Endothelial cell of umbilical vein (primary cell): Measurements from ENCODE around the gene IRF9. TPM values are rescaled to one million over a fixed set of nuclear protein-coding genes. Genes with fewer than 3 reads are reported as not detected.

Experiments used
- BruUV-seq: library from RNA; stranded (reverse); fragments of 400-500 nt; replicated peaks from 2 replicates; lab custom pipeline; 2021; lab: Mats Ljungman, UMichigan
- CTCF ChIA-PET: fragments of 300-600, 350-600 bp; sonication (Branson Sonifier 250); formaldehyde crosslinking; loops from one replicate; lab custom pipeline; 2021; ENCODE audit warnings: antibody characterized with exemption, inconsistent platforms; lab: Charles Lee
- POLR2A ChIA-PET: fragments of 300-600, 350-600 bp; sonication (Branson Sonifier 250); formaldehyde crosslinking; loops from one replicate; lab custom pipeline; 2021; ENCODE audit warnings: antibody characterized with exemption, inconsistent platforms; lab: Charles Lee
- DNase-seq: peaks from one replicate; pipeline ENCODE4 v3.0.0-alpha.2; 2011; ENCODE audit warnings: low read depth, low spot score
- FAIRE-seq: peaks from 2 replicates; lab custom pipeline; 2011; peaks lifted over from hg19 to GRCh38; lab: Jason Lieb, UNC
- H2AFZ ChIP-seq: 2 replicates; pipeline ENCODE4 v1.6.0; 2012; ENCODE audit warnings: low read depth, low read length, control low read depth, inconsistent platforms
- H3K27ac ChIP-seq: 2 replicates; pipeline ENCODE4 v1.5.1; 2011; ENCODE audit warnings: low read depth, mild to moderate bottlenecking, control low read depth, low read length, moderate library complexity; ENCODE audit not compliant: insufficient read depth
- H3K27me3 ChIP-seq, 2 experiments: 2 replicates each; pipeline versions ENCODE4 v1.6.0 to v1.6.1; 2011; ENCODE audit warnings: low read length in 2 of 2, mixed read lengths in 1 of 2; ENCODE audit not compliant: control insufficient read depth in 2 of 2, insufficient read depth in 2 of 2
- H3K36me3 ChIP-seq, 2 experiments: 2 replicates in 1 of 2; 3 replicates in 1 of 2; pipeline ENCODE4 v1.5.1; 2011; ENCODE audit warnings: low read length in 2 of 2, mild to moderate bottlenecking in 1 of 2, moderate library complexity in 1 of 2; ENCODE audit not compliant: control insufficient read depth in 2 of 2, insufficient read depth in 2 of 2; ENCODE audit errors: extremely low read depth in 1 of 2
- H3K4me1 ChIP-seq: 3 replicates; pipeline ENCODE4 v1.5.1; 2011; ENCODE audit warnings: mild to moderate bottlenecking, low read length; ENCODE audit not compliant: control insufficient read depth, insufficient read depth; ENCODE audit errors: extremely low read depth
- H3K4me2 ChIP-seq: 2 replicates; pipeline ENCODE4 v1.6.1; 2011; ENCODE audit warnings: low read length, control low read depth, mixed read lengths; ENCODE audit not compliant: insufficient read depth
- H3K4me3 ChIP-seq, 3 experiments: fragments of 200-600 bp in 1 of 3; sonication (generic), shearing (Covaris generic) in 1 of 3; replicated peaks in 1 of 3; 2 replicates each; pipeline ENCODE4 v1.5.1; 2011 to 2016; ENCODE audit warnings: control low read depth in 3 of 3, low read length in 3 of 3, mild to moderate bottlenecking in 2 of 3, inconsistent platforms in 1 of 3, low read depth in 1 of 3, moderate library complexity in 1 of 3; ENCODE audit not compliant: insufficient read depth in 1 of 3
- H3K79me2 ChIP-seq: 2 replicates; pipeline ENCODE4 v1.6.0; 2012; ENCODE audit warnings: low read length, inconsistent platforms; ENCODE audit not compliant: control insufficient read depth, insufficient read depth
- H3K9ac ChIP-seq: replicated peaks from 2 replicates; pipeline ENCODE3; 2011; ENCODE audit warnings: low read length, control low read depth; ENCODE audit not compliant: insufficient read depth; ENCODE audit errors: extremely low read depth
- H3K9me1 ChIP-seq: replicated peaks from 3 replicates; pipeline ENCODE4 v1.6.0; 2011; ENCODE audit warnings: mild to moderate bottlenecking, low read length; ENCODE audit not compliant: control insufficient read depth, insufficient read depth; ENCODE audit errors: extremely low read depth
- H3K9me3 ChIP-seq: replicated peaks from 2 replicates; pipeline ENCODE4 v1.5.1; 2012; ENCODE audit warnings: low read length, inconsistent platforms; ENCODE audit not compliant: control insufficient read depth, insufficient read depth
- H4K20me1 ChIP-seq: replicated peaks from 2 replicates; pipeline ENCODE3; 2011; ENCODE audit warnings: mild to moderate bottlenecking, low read length; ENCODE audit not compliant: control insufficient read depth, insufficient read depth; ENCODE audit errors: extremely low read depth
- EZH2 ChIP-seq: IDR thresholded peaks from 2 replicates; pipeline ENCODE4 v1.6.1; 2012; ENCODE audit warnings: borderline replicate concordance, low read depth, mild to moderate bottlenecking, moderate library complexity, low read length, inconsistent platforms; ENCODE audit not compliant: severe bottlenecking
- MYC ChIP-seq: IDR thresholded peaks from one replicate; pipeline ENCODE4 v1.6.1; 2011; ENCODE audit warnings: mild to moderate bottlenecking, low read depth, low read length
- POLR2A ChIP-seq: IDR thresholded peaks from 2 replicates; pipeline ENCODE4 v1.6.1; 2012; ENCODE audit warnings: low read depth, mild to moderate bottlenecking, control low read depth, low read length
- POLR2AphosphoS5 ChIP-seq: IDR thresholded peaks from 2 replicates; pipeline ENCODE4 v1.6.1; 2012; ENCODE audit warnings: low read depth, mild to moderate bottlenecking, control low read depth, low read length, moderate library complexity; ENCODE audit not compliant: insufficient read depth
- dilution Hi-C: fragments of 300-500 bp; cut with MboI; formaldehyde crosslinking; loops from one replicate; pipeline ENCODE4 v1.15.0; 2019; ENCODE audit warnings: low sequenced_read_pairs; ENCODE audit not compliant: extremely low pct_ligation_motif_present
- intact Hi-C: fragments of 100-400 bp; cut with micrococcal nuclease; formaldehyde crosslinking; loops from one replicate; pipeline ENCODE4 v1.10.0; 2022
- polyA plus RNA-seq, 4 experiments: library from polyadenylated mRNA; depleted of rRNA in 3 of 4; stranded (reverse) in 3 of 4; unstranded in 1 of 4; fragments of >200 nt; gene quantifications; 2 replicates each; pipeline versions ENCODE4 v1.2.1 to v1.2.3, GENCODE V29; 2011 to 2012; ENCODE audit warnings: missing spikeins in 1 of 4
- total RNA-seq: library from RNA; stranded (reverse); gene quantifications from 2 replicates; pipeline ENCODE4 v1.2.3, GENCODE V29; 2021
- TF ChIP-seq, protein P1 (sequence below): IDR thresholded peaks from 2 replicates; pipeline ENCODE4 v1.6.1; 2011; ENCODE audit not compliant: insufficient read depth, insufficient read length
- TF ChIP-seq, protein P2 (sequence below), 2 donors: IDR thresholded peaks; 1 replicate in 1 of 2; 2 replicates in 1 of 2; pipeline ENCODE4 v1.5.1; 2011; ENCODE audit warnings: low read length in 2 of 2, mild to moderate bottlenecking in 2 of 2, moderate library complexity in 2 of 2, control low read depth in 1 of 2, inconsistent platforms in 1 of 2, low read depth in 1 of 2; ENCODE audit not compliant: insufficient read depth in 1 of 2; ENCODE audit errors: extremely low read depth in 1 of 2

IRF9 gene
- total and polyA plus RNA-seq, 2 donors (not counting 3 experiments of a cell fraction or from before 2014, with no cell fraction given): 44.6 to 46.1 TPM

DNA sequence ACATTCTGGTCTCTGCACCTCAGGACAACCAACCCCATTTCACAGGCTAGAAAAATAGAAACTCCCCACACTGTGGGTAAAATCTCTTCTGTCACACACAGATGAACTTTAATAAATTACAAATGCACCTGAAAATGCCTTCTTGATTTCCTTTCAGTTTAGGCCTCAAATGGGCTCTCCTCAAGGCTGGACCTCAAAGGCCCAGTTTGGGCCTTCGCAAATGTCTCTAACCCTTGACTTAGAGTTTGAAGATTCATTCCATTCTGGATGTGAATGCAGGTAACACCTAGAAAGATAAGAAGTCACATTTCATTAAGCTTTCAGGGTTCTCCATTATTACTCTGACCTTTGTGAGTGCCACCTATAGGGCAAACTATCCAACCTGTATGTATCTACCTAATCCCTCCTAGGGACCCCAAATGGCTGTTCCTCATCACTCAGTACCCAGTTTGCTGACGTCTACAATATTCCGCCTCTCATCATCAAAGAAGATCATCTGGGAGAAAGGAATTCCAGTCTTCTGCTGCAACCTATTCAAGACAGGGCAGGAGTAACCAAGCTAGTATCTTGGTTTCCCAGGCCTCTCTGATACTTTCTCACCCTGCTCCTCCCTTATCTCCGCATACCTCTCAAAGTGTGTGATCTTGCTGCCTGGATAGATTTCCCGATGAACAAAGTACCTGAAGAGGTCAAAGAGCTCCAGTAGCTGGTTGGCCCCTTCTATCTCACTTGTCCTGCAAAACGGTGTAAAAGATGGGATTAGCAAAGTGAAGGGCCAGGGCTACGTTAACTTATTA, 53.0 kb downstream of the IRF9 start:
- no peaks in the 10 kb centered on the region for H3K9me3 ChIP-seq
- H3K4me1 ChIP-seq: peaks cover 11% of the 10 kb centered on the region
- FAIRE-seq (no peak), DNase-seq (no peak)
- no peaks in the 10 kb centered on the region for H3K27me3 ChIP-seq
- TF ChIP-seq, protein P1, sequence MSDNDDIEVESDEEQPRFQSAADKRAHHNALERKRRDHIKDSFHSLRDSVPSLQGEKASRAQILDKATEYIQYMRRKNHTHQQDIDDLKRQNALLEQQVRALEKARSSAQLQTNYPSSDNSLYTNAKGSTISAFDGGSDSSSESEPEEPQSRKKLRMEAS: no peak
- H3K27ac ChIP-seq: peak overlapping the region; percentile 91
- H3K9ac ChIP-seq: peak overlapping the region; percentile 53
- BruUV-seq: TSS peak; percentile 79
- intact Hi-C loops (loop anchor here (1.0 kb wide), 5 partner anchors 10 to 67 kb away; partner anchors contain the start of genes GMPR2, IRF9, NEDD8 and RNF31), dilution Hi-C loops (no loop called here)
- no peaks in the 10 kb centered on the region for H3K9me1 ChIP-seq
- peak overlapping the region; percentile 47 for H3K4me2 ChIP-seq
- ChIA-PET POLR2A (interaction anchor here (0.5 to 3.4 kb wide), 9 partner anchors 9 to 200 kb away, joined by 3 to 21 read pairs (median 5); partner anchors contain the start of genes GMPR2, IPO4, PSME2 and RNF31), CTCF (interaction anchor here (0.7 to 4.9 kb wide), 11 partner anchors 11 to 218 kb away, joined by 3 to 71 read pairs (median 7); partner anchors contain the start of genes CIDEB, DHRS1, IPO4 and IRF9)
- H2AFZ ChIP-seq: peak overlapping the region; percentile 56
- H4K20me1 ChIP-seq: no peaks in the 10 kb centered on the region
- peaks cover 3% of the 10 kb centered on the region for H3K79me2 ChIP-seq
- peak overlapping the region in 1 of 3 experiments; percentile 34 for H3K4me3 ChIP-seq
- peaks cover 4 to 14% of the 10 kb centered on the region in 2 experiments for H3K36me3 ChIP-seq

DNA sequence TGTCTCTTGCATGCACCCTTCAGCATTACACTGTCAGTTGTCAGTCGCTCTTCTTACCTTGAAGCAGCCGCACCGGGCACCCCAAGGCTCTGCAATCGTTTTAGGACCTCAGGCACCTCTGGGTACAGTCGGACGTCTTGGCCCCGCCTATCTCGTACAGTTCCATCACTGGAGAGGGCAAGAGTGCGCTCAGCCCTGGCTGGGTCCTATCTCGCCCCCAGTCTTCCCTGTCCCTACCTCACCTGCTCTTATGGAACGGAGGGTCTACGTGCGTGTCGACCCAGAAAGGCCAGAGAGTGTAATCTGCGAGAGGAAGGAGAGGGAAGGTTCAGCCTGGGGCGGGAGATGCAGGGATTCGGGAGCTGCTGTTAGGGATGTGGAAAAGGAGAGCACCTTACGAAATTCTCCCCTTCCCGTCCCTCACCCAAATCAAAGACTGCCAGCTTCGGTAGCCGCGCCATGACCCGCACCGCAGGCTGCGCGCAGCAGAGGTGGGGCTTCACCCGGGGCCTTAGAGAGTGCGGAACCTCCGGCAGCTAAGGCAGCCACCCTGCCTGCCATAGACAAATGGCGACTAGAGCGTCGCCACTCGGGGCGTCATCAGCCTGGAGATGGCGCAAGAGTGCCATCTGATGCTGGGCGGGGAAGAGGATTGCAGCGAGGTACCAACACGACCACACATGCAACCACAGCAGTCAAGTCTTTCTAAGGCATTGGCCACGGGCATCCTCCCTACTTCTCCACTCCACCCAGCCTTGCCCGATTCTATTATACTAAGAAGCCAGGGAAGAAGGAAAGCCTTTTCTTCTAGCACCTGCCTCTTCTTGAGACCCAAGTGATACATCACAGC, 54.7 kb downstream of the IRF9 start, which contains the start of gene MDP1:
MDP1 (minus strand) TSS at position 572 of the 850 bp plus-strand sequence; CDS start at position 461, 111 bp downstream.
- Histone ChIP-seq H3K9me3 (no peaks in the 10 kb centered on the region), H3K79me2 (peaks cover 19% of the 10 kb centered on the region), H3K4me2 (peak within 1 kb of the TSS; percentile 77), H3K4me1 (peaks cover 11% of the 10 kb centered on the region), H3K27ac (peak within 1 kb of the TSS; percentile 61), H3K36me3 (peaks cover 2 to 4% of the 10 kb centered on the region in 2 experiments), H3K9me1 (no peaks in the 10 kb centered on the region), H3K9ac (peak within 1 kb of the TSS; percentile 87), H3K27me3 (no peaks in the 10 kb centered on the region), H3K4me3 (peak within 1 kb of the TSS; percentile 57 to 69 (median 64)), H2AFZ (peak within 1 kb of the TSS; percentile 74), H4K20me1 (no peaks in the 10 kb centered on the region)
- ChIA-PET POLR2A (interaction anchor here (0.8 to 3.4 kb wide), 4 partner anchors 9 to 92 kb away, joined by 3 to 21 read pairs (median 6); partner anchors contain the start of genes CIDEB and TINF2), CTCF (interaction anchor here (0.6 to 4.9 kb wide), 30 partner anchors 9 to 926 kb away, joined by 3 to 71 read pairs (median 6); partner anchors contain the start of genes CIDEB, EMC9, GMPR2 and IPO4)
- dilution Hi-C loops (no loop called here), intact Hi-C loops (loop anchor here (1.0 to 5.0 kb wide), 5 partner anchors 27 to 216 kb away; partner anchors contain the start of genes RABGGTA and TINF2)
- FAIRE-seq (peak; percentile 95), DNase-seq (peak; percentile 91)
- no TSS peak for BruUV-seq
- TF ChIP-seq EZH2 (no peak), POLR2A (peak; percentile 88), POLR2AphosphoS5 (peak; percentile 90), MYC (peak; percentile 64)
- TF ChIP-seq, protein P2, sequence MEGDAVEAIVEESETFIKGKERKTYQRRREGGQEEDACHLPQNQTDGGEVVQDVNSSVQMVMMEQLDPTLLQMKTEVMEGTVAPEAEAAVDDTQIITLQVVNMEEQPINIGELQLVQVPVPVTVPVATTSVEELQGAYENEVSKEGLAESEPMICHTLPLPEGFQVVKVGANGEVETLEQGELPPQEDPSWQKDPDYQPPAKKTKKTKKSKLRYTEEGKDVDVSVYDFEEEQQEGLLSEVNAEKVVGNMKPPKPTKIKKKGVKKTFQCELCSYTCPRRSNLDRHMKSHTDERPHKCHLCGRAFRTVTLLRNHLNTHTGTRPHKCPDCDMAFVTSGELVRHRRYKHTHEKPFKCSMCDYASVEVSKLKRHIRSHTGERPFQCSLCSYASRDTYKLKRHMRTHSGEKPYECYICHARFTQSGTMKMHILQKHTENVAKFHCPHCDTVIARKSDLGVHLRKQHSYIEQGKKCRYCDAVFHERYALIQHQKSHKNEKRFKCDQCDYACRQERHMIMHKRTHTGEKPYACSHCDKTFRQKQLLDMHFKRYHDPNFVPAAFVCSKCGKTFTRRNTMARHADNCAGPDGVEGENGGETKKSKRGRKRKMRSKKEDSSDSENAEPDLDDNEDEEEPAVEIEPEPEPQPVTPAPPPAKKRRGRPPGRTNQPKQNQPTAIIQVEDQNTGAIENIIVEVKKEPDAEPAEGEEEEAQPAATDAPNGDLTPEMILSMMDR (IDR thresholded peaks at IDR 0.05; ENCODE audit: extremely low read depth in 1 of 2, insufficient read depth in 1 of 2, low read depth in 1 of 2, low read length in 2 of 2): peak; percentile 84 to 86
- TF ChIP-seq, protein P1: no peak
